NCI-H226 (cell line): ENCODE results near the gene DHRSX.
A peak's percentile ranks its signal among the peaks of the same experiment; 100 is the strongest.
"Not testable (repeated sequence)": the region's sequence is repeated elsewhere in the genome, so short reads cannot be mapped to it uniquely, and the experiment has no call there.

Experiments
- DNase-seq: peaks from one replicate; pipeline ENCODE4 v3.0.0-alpha.2; 2015

DHRSX gene

GRCh38 chrX:2343413-2343812 is 157.4 kb downstream of the DHRSX start:
- no peak for DNase-seq

DNA sequence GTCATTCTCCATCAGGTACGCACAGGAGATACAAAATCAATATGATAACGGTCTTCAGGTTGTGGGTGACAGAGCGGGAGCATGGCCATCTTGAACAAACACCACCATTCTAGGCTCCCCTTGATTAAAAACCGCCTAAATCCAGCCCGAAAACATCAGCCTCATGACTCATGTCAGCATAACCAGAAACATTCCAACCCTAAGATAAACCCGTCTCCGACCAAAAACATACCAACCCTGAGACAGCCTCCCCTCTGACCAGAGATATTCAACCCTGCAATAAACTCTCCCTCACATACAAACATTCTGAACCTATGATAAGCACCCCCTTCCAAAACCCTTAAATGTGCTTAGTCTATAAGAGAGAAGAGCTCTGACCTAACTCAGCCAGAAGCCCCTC is 157.9 kb downstream of the DHRSX start:
- DNase-seq, result peak; percentile 87

- no peak for DNase-seq
These were observed 158.5 kb downstream of the DHRSX start for GRCh38 chrX:2342281-2342688.

DNA sequence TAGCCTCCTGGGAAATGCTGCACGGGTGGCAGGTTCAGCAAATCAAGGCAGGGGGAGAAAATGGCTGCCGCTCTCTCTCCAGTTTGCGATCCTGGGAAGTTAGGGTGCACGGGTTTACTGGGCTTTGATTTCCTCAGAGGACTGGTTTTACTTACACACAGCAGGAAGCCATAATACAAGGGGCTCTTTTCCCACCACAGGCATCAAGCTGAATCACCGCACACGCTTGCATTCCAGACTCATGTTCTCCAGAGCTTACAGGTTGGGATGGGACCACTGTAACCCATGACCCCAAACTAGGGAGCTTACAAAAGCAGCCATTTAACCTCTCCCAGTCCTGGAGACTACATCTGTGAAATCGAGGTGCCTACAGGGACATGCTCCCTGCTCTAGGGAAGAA is 159.8 kb downstream of the DHRSX start:
- no peak for DNase-seq

- DNase-seq, result no peak
These were observed 164.6 kb downstream of the DHRSX start for GRCh38 chrX:2336181-2336580.

DNA sequence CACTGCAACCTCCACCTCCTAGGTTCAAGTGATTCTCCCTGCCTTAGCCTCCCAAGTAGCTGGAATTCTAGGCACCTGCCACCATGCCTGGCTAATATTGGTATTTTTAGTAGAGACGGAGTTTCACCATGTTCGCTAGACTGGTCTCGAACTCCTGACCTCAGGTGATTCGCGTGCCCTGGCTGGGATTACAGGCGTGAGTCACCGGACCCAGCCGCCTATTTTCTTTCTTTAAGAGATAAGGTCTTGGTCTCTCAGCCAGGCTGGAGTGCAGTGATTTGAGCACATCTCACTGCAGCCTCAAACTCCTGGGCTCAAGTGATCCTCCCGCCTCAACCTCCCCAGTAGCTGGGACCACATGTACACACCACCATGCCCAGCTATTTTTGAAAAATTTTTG is 166.5 kb downstream of the DHRSX start:
- peak; percentile 58 for DNase-seq

- DNase-seq, result no peak
These were observed 168.5 kb downstream of the DHRSX start for GRCh38 chrX:2332252-2332651.

GRCh38 chrX:2330910-2331309 is 169.9 kb downstream of the DHRSX start:
- no peak for DNase-seq

DNA sequence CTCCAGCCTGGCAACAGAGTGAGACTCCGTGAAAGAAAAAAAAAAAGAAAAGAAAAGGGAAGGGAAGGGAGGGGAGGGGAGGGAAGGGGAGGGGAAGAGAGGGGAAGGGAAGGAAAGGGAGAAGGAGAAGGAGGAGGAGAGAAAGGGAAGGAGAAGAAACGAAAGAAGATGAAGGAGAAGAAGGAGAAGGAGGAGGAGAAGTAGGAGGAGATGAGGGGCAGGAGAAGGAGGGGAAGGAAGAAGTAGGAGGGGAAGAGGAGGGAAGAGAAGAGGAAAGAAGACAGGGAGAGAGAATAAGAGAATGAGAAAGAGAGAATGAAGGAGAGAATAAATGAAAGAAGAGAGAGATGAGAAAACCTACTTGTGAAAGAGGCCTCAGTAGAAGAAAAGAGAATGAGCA is 170.3 kb downstream of the DHRSX start:
- DNase-seq, result no peak

- no peak for DNase-seq
These were observed 173.4 kb downstream of the DHRSX start for GRCh38 chrX:2327423-2327822.

DNA sequence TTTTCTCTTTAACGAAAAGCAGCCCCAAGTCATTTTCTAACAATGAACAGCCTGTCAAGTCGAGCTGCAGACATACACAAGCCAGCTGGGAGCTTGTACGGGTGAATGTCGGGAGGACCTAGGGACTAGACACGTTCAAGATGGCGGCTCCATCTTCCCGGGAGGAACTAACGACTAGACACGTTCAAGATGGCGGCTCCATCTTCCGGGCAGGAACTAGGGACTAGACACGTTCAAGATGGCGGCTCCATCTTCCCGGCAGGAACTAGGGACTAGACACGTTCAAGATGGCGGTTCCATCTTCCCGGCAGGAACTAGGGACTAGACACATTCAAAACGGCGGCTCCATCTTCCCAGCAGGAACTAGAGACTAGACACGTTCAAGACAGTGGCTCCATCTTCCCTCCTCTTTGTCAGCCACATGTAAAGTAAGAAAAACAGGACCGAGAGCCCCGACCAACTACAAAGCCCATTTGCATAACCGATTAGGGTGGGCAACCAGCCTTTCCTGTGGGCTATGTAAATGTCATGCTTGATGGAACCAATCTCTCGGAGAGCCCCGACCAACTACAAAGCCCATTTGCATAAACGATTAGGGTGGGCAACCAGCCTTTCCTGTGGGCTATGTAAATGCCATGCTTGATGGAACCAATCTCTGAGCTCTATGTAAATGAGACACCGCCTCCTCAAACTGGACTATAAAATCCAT is 175.5 kb downstream of the DHRSX start:
- DNase-seq, result no peak

- no peak for DNase-seq
These were observed 176.6 kb downstream of the DHRSX start for GRCh38 chrX:2324151-2324550.

GRCh38 chrX:2321411-2321810 is 179.4 kb downstream of the DHRSX start:
- DNase-seq, result no peak

GRCh38 chrX:2320580-2321327 is 180.0 kb downstream of the DHRSX start:
- no peak for DNase-seq

DNA sequence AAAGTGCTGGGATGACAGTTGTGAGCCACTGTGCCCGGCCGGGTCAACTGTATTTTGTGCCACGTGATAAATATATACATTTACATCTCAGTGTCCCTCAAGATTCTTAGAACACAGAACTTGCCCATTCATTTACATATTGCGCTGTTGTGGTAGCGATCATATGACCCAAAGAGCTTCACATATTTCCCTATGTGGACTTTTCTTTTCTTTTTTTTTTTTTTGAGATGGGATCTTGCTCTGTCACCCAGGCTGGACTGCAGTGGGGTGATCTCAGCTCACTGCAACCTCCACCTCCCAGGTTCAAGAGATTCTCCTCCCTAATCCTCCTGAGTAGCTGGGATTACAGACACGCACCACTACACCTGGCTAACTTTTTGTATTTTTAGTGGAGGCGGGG is 180.7 kb downstream of the DHRSX start:
- no peak for DNase-seq

GRCh38 chrX:2318371-2318770 is 182.4 kb downstream of the DHRSX start:
- DNase-seq, result no peak

GRCh38 chrX:2317527-2318055 is 183.2 kb downstream of the DHRSX start:
- no peak for DNase-seq

GRCh38 chrX:2316534-2316933 is 184.2 kb downstream of the DHRSX start:
- no peak for DNase-seq

DNA sequence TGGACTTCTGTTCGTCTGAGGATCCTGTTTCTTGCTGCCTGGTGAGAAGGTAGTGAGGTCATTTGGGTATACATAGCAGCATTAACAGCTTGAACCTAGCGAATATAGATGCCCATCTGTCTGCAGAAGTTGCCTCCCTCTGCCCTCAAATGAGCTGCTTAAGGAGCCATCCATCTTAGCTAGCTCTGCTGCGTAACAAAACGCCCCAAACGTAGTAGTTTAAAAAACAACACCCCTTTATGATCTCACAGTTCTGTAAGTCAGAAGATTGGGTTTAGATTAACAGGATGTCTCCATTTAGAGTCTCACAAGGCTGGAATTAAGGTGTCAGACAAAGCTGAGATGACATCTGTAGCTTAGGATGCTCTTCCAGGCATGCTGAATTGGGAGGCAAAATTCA is 185.3 kb downstream of the DHRSX start:
- no peak for DNase-seq

DNA sequence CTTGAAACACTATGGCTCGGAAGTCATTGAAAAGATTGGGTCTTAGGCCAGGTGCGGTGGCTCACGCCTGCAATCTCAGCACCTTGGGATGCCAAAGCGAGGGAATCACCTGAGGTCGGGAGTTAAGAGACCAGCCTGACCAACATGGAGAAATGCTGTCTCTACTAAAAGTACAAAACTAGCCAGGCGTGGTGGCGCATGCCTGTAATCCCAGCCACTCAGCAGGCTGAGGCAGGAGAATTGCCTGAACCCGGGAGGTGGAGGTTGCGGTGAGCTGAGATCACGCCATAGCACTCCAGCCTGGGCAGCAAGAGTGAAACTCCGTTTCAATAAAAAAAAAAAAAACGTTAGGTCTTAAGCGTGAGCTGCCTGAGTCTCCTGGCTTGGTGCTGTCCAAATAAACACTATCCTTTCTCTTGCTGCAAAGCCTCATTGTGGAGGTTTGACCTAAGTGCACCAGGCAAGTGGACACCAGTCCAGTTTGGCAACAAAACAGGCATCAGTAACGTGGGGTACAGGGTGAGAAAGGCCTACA is 185.9 kb downstream of the DHRSX start:
- DNase-seq, result no peak

GRCh38 chrX:2313864-2314640 is 186.7 kb downstream of the DHRSX start:
- no peak for DNase-seq

DNA sequence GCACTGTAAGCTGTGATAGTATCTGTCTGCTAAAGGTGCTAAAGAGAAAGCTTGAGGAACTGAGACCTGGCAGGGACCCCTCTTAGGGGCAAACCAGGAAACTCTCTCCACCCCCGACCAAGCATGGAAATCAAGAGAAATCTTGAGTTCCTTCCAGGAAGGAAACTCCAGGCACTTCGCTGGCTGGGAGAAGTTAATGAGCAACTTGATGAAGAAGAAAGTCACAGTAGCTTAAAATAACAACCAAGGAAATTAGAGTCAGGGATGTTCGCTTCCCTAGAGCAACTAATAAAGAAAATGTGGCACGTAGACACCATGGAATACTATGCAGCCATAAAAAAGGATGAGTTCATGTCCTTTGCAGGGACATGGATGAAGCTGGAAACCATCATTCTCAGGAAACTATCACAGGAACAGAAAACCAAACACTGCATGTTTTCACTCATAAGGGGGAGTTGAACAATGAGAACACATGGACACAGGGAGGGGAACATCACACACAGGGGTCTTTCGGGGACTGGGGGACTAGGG is 188.7 kb downstream of the DHRSX start:
- DNase-seq, result not testable (repeated sequence)

GRCh38 chrX:2311501-2311900 is 189.3 kb downstream of the DHRSX start:
- DNase-seq, result no peak
